H1 (cell line): ENCODE measurements around the gene MRPL17. TPM values are rescaled to one million over a fixed set of nuclear protein-coding genes. Genes with fewer than 3 reads are reported as not detected.

ENCODE experiments used
- CTCF ChIA-PET: fragments of 300-600 bp; sonication (Branson Sonifier 250); formaldehyde crosslinking; loops from one replicate; lab custom pipeline; 2021; ENCODE audit not compliant: partially characterized antibody; lab: Charles Lee
- POLR2A ChIA-PET: fragments of 300-600 bp; sonication (Branson Sonifier 250); formaldehyde crosslinking; loops from one replicate; lab custom pipeline; 2021; ENCODE audit warnings: inconsistent platforms; ENCODE audit not compliant: partially characterized antibody; lab: Charles Lee
- DNase-seq, 2 experiments: peaks; one replicate each; pipeline versions ENCODE4 v3.0.0 to v3.0.0-alpha.2; 2010 to 2022; ENCODE audit warnings: low spot score in 2 of 2, low read depth in 1 of 2, mixed read lengths in 1 of 2
- FAIRE-seq: peaks from 2 replicates; lab custom pipeline; 2011; peaks lifted over from hg19 to GRCh38; lab: Jason Lieb, UNC
- H2AFZ ChIP-seq: 2 replicates; pipeline ENCODE4 v1.8.1; 2012; ENCODE audit warnings: low read length, inconsistent platforms
- H2AK5ac ChIP-seq: 2 replicates; pipeline ENCODE4 v1.6.1; 2013; ENCODE audit warnings: low read depth, low read length
- H2BK120ac ChIP-seq: replicated peaks from 2 replicates; pipeline ENCODE3; 2013; ENCODE audit warnings: low read depth, low read length, inconsistent platforms
- H2BK12ac ChIP-seq: 2 replicates; pipeline ENCODE4 v1.6.1; 2013; ENCODE audit warnings: low read depth, low read length
- H2BK15ac ChIP-seq: 2 replicates; pipeline ENCODE4 v1.6.1; 2013; ENCODE audit warnings: low read length
- H2BK20ac ChIP-seq: 2 replicates; pipeline ENCODE4 v1.6.1; 2013; ENCODE audit warnings: low read length
- H2BK5ac ChIP-seq: 2 replicates; pipeline ENCODE4 v1.6.1; 2013; ENCODE audit warnings: low read depth, low read length
- H3K14ac ChIP-seq: 2 replicates; pipeline ENCODE4 v1.6.1; 2013; ENCODE audit warnings: inconsistent platforms; ENCODE audit not compliant: insufficient read length
- H3K18ac ChIP-seq: 2 replicates; pipeline ENCODE4 v1.6.1; 2013; ENCODE audit warnings: low read length; ENCODE audit errors: extremely low read depth
- H3K23ac ChIP-seq: 2 replicates; pipeline ENCODE4 v1.6.1; 2013; ENCODE audit warnings: inconsistent platforms; ENCODE audit not compliant: insufficient read length
- H3K23me2 ChIP-seq: 2 replicates; pipeline ENCODE4 v1.6.1; 2013; ENCODE audit warnings: low read depth, low read length
- H3K27ac ChIP-seq: 2 replicates; pipeline ENCODE4 v1.6.1; 2011; ENCODE audit warnings: low read depth, low read length, inconsistent platforms
- H3K27me3 ChIP-seq, 4 experiments: replicated peaks in 1 of 4; 1 replicate in 1 of 4; 2 replicates in 3 of 4; pipeline versions ENCODE4 v1.6.1 to v1.8.1; 2011 to 2013; ENCODE audit warnings: low read length in 3 of 4, mild to moderate bottlenecking in 3 of 4, inconsistent platforms in 2 of 4, mixed read lengths in 2 of 4, moderate library complexity in 1 of 4; ENCODE audit not compliant: control insufficient read depth in 3 of 4, insufficient read depth in 3 of 4; ENCODE audit errors: extremely low read depth in 1 of 4
- H3K36me3 ChIP-seq, 4 experiments: 2 replicates each; pipeline versions ENCODE4 v1.6.1 to v1.8.1; 2011 to 2013; ENCODE audit warnings: mild to moderate bottlenecking in 4 of 4, low read length in 3 of 4, moderate library complexity in 2 of 4, control low read depth in 1 of 4, inconsistent platforms in 1 of 4; ENCODE audit not compliant: insufficient read depth in 4 of 4, control insufficient read depth in 2 of 4
- H3K4ac ChIP-seq: replicated peaks from 2 replicates; pipeline ENCODE3; 2013; ENCODE audit warnings: low read length, low read depth, mixed read lengths, inconsistent platforms; ENCODE audit not compliant: insufficient read length
- H3K4me1 ChIP-seq, 4 experiments: replicated peaks in 1 of 4; 1 replicate in 1 of 4; 2 replicates in 3 of 4; pipeline versions ENCODE4 v1.6.1 to v1.8.1; 2011 to 2013; ENCODE audit warnings: low read length in 3 of 4, inconsistent platforms in 2 of 4, mixed read lengths in 1 of 4; ENCODE audit not compliant: insufficient read depth in 4 of 4, control insufficient read depth in 3 of 4
- H3K4me2 ChIP-seq, 2 experiments: 2 replicates each; pipeline versions ENCODE4 v1.6.1 to v1.8.1; 2011 to 2013; ENCODE audit warnings: low read depth in 2 of 2, low read length in 2 of 2, control low read depth in 1 of 2, inconsistent platforms in 1 of 2, mild to moderate bottlenecking in 1 of 2; ENCODE audit not compliant: insufficient read depth in 1 of 2
- H3K4me3 ChIP-seq, 4 experiments: fragments of 200-600, 300-600 bp in 1 of 4; sonication (generic), shearing (Covaris generic), sonication (Bioruptor Twin) in 1 of 4; 2 replicates each; pipeline versions ENCODE4 v1.5.1 to v1.8.1; 2011 to 2016; ENCODE audit warnings: low read length in 4 of 4, low read depth in 3 of 4, control low read depth in 2 of 4, inconsistent platforms in 2 of 4, mild to moderate bottlenecking in 2 of 4, mixed read lengths in 1 of 4, moderate library complexity in 1 of 4; ENCODE audit not compliant: insufficient read depth in 2 of 4; ENCODE audit errors: extremely low read depth in 1 of 4
- H3K56ac ChIP-seq: replicated peaks from 2 replicates; pipeline ENCODE3; 2013; ENCODE audit warnings: low read depth, mild to moderate bottlenecking, mixed read lengths, low read length, inconsistent platforms; ENCODE audit not compliant: insufficient read length
- H3K79me1 ChIP-seq: 2 replicates; pipeline ENCODE4 v1.6.1; 2013; ENCODE audit warnings: low read depth, low read length, control low read depth
- H3K79me2 ChIP-seq, 2 experiments: 2 replicates each; pipeline versions ENCODE4 v1.6.1 to v1.8.1; 2012 to 2013; ENCODE audit warnings: low read length in 2 of 2, mild to moderate bottlenecking in 2 of 2, inconsistent platforms in 1 of 2; ENCODE audit not compliant: insufficient read depth in 2 of 2, control insufficient read depth in 1 of 2
- H3K9ac ChIP-seq, 4 experiments: replicated peaks in 1 of 4; 1 replicate in 1 of 4; 2 replicates in 3 of 4; pipeline versions ENCODE4 v1.6.1 to v1.8.1; 2011 to 2013; ENCODE audit warnings: low read depth in 3 of 4, low read length in 3 of 4, control low read depth in 2 of 4, mild to moderate bottlenecking in 2 of 4, moderate library complexity in 2 of 4, inconsistent platforms in 1 of 4; ENCODE audit errors: extremely low read depth in 1 of 4
- H3K9me3 ChIP-seq, 2 experiments: 2 replicates each; pipeline versions ENCODE4 v1.6.1 to v1.8.1; 2012 to 2013; ENCODE audit warnings: mild to moderate bottlenecking in 2 of 2, moderate library complexity in 2 of 2, control low read depth in 1 of 2, inconsistent platforms in 1 of 2, low read depth in 1 of 2, low read length in 1 of 2, mixed read lengths in 1 of 2; ENCODE audit not compliant: insufficient read depth in 2 of 2
- H4K20me1 ChIP-seq, 2 experiments: replicated peaks in 1 of 2; 2 replicates each; pipeline versions ENCODE3 to v1.8.1; 2011 to 2013; ENCODE audit warnings: inconsistent platforms in 2 of 2, low read length in 2 of 2, mild to moderate bottlenecking in 1 of 2; ENCODE audit not compliant: insufficient read depth in 2 of 2, control insufficient read depth in 1 of 2
- H4K5ac ChIP-seq: 2 replicates; pipeline ENCODE4 v1.6.1; 2013; ENCODE audit warnings: low read length, low read depth, mixed read lengths, inconsistent platforms; ENCODE audit not compliant: insufficient read length
- H4K8ac ChIP-seq: 2 replicates; pipeline ENCODE4 v1.8.0; 2013; ENCODE audit warnings: mild to moderate bottlenecking, moderate library complexity, low read length, inconsistent platforms; ENCODE audit not compliant: insufficient read depth; ENCODE audit errors: extremely low read depth
- H4K91ac ChIP-seq: replicated peaks from 2 replicates; pipeline ENCODE3; 2013; ENCODE audit warnings: low read length, mixed read lengths, inconsistent platforms; ENCODE audit not compliant: insufficient read length
- CREB1 ChIP-seq: IDR thresholded peaks from 2 replicates; pipeline ENCODE4 v1.6.1; 2012; ENCODE audit warnings: inconsistent platforms
- CTBP2 ChIP-seq: IDR thresholded peaks from 2 replicates; pipeline ENCODE4 v1.7.0; 2011; ENCODE audit warnings: borderline replicate concordance, mild to moderate bottlenecking, moderate library complexity, mixed read lengths, low read length; ENCODE audit not compliant: insufficient read depth, insufficient read length
- WGBS, 2 experiments: shearing (Covaris generic) in 1 of 2; methylation state at CpG; one replicate each; pipeline versions ENCODE4 v1.1.6 to v1.1.7; 2013 to 2015; ENCODE audit warnings: low lambda C conversion rate in 2 of 2, mixed read lengths in 2 of 2, inconsistent platforms in 1 of 2, low coverage in 1 of 2, missing lambda C conversion rate in 1 of 2; ENCODE audit not compliant: insufficient replicate concordance in 2 of 2, insufficient coverage in 1 of 2, insufficient read length in 1 of 2; ENCODE audit errors: extremely low coverage in 1 of 2, missing lambda C conversion rate in 1 of 2; 5-methylcytosine and 5-hydroxymethylcytosine counted together
- polyA plus RNA-seq, 7 experiments: library from polyadenylated mRNA; depleted of rRNA in 3 of 7; stranded (reverse) in 5 of 7; unstranded in 2 of 7; fragments of >200 nt in 5 of 7; fragments of 200-250 nt in 2 of 7; gene quantifications; 1 replicate in 5 of 7; 2 replicates in 1 of 7; 4 replicates in 1 of 7; pipeline versions ENCODE4 v1.2.1 to v1.2.3, GENCODE V29; 2011 to 2013; ENCODE audit warnings: missing spikeins in 2 of 7, mixed read lengths in 2 of 7
- total RNA-seq: library from RNA; stranded (reverse); fragmentation: NEBNext Ultra II Directional; extraction: Animal tissue kit (Norgen Biotek cat#: 25700); gene quantifications from 2 replicates; pipeline ENCODE4 v1.2.1, GENCODE V29; 2021

MRPL17 gene
- total and polyA plus RNA-seq, 2 of the 8 experiments (the other 6 are each of a cell fraction or from before 2014, with no cell fraction given) = 55.7 to 70.5 TPM

DNA sequence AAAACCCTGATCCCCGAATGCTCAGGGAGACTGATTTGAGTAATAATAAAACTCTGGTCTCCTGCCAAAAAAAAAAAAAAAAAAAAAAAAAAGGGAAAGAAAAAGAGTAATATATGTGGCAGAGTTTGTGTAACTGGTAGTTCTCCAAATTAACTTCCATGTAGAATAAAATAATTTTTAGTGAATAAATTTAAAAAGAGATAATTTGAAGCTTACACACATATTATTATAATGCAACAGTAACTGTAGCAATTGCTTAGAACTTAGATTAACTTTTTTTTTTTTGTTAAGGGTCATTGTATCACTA is 11.0 kb upstream of the MRPL17 start:
- H2BK120ac ChIP-seq = no peak overlapping the region
- H3K27me3 ChIP-seq = no peaks in the 10 kb centered on the region; a peak in 1 of 7 replicates
- H2BK15ac ChIP-seq = no peak overlapping the region
- no peak overlapping the region for H3K14ac ChIP-seq
- WGBS, 2 experiments = no CpG with 5 or more reads among the region's 1 CpG
- POLR2A ChIA-PET = interaction anchor here (1.2 kb wide), 1 partner anchor 82 kb away, joined by 3 read pairs; the partner anchor contains the start of gene TAF10
- FAIRE-seq (no peak), DNase-seq (no peak)
- H2AFZ ChIP-seq = no peak overlapping the region
- H3K36me3 ChIP-seq = no peaks in the 10 kb centered on the region
- no peaks in the 10 kb centered on the region for H3K23me2 ChIP-seq
- H2AK5ac ChIP-seq = no peak overlapping the region
- TF ChIP-seq CTBP2 = no peak
- TF ChIP-seq CREB1 = no peak
- no peaks in the 10 kb centered on the region for H3K79me1 ChIP-seq
- CTCF ChIA-PET = interaction anchor here (0.7 to 3.4 kb wide), 8 partner anchors 11 to 284 kb away, joined by 3 to 13 read pairs (median 3); partner anchors contain the start of genes MRPL17 and TPP1
- H3K4me2 ChIP-seq = no peak overlapping the region
- H2BK5ac ChIP-seq = no peak overlapping the region
- no peak overlapping the region for H3K18ac ChIP-seq
- H3K56ac ChIP-seq = no peak overlapping the region
- H2BK20ac ChIP-seq = no peak overlapping the region
- no peak overlapping the region for H2BK12ac ChIP-seq
- no peak overlapping the region for H3K27ac ChIP-seq
- no peak overlapping the region for H4K8ac ChIP-seq
- no peak overlapping the region for H4K91ac ChIP-seq
- H3K9ac ChIP-seq = no peak overlapping the region
- H3K79me2 ChIP-seq = no peaks in the 10 kb centered on the region
- no peaks in the 10 kb centered on the region for H3K9me3 ChIP-seq
- no peak overlapping the region for H3K4ac ChIP-seq
- H3K4me1 ChIP-seq = no peaks in the 10 kb centered on the region
- H4K20me1 ChIP-seq = no peaks in the 10 kb centered on the region
- H3K4me3 ChIP-seq = no peak overlapping the region
- H3K23ac ChIP-seq = no peak overlapping the region
- no peak overlapping the region for H4K5ac ChIP-seq
